ENCODE results near the gene CAV2. TPM values are rescaled to one million over a fixed set of nuclear protein-coding genes. Genes with fewer than 3 reads are reported as not detected.

CAV2 gene
- total RNA-seq, 1 donor: 67.3 TPM

DNA sequence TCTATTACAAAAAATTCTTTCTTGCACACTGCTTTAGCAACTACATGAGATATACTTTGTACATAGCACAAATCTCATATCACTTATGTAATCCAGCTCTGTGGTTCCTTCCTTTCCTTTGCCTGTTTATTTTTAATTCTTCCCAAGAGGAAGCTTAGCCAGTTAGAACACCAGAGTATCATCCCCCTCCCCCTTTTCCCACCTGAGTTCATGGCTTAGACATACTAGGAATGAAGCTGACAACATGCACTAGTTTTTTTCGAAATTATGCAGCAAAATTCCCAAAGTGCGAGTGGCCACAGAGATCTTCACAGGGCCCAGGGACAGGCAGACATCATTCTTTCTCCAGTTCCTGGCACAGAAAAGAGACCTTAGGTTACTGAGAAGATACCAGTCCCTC, 43.1 kb downstream of the CAV2 start:
- Histone ChIP-seq H2AFZ (ENCODE audit: low read length) (no peak overlapping the region), H3K4me1 (ENCODE audit: insufficient read depth, low read length) (peaks cover 57% of the 10 kb centered on the region), H3K4me2 (ENCODE audit: insufficient read depth, low read length) (no peak overlapping the region), H3K36me3 (ENCODE audit: insufficient read depth, low read length) (peaks cover 76% of the 10 kb centered on the region), H3K79me2 (ENCODE audit: insufficient read depth, low read length) (peaks cover 90% of the 10 kb centered on the region), H3K4me3 (ENCODE audit: insufficient read depth, low read length) (no peak overlapping the region), H3K27ac (ENCODE audit: low read depth, low read length) (peak overlapping the region; percentile 86), H3K9me3 (ENCODE audit: low read depth, low read length) (no peaks in the 10 kb centered on the region), H3K27me3 (ENCODE audit: insufficient read depth, low read length) (no peaks in the 10 kb centered on the region), H4K20me1 (ENCODE audit: insufficient read depth, low read length) (peaks cover 3% of the 10 kb centered on the region)
- no peak for TF ChIP-seq CTCF (IDR thresholded peaks at IDR 0.05; ENCODE audit: extremely low read depth, low read depth, low read length)
- DNase-seq (ENCODE audit: insufficient read length, low spot score, missing footprints): no peak

- Histone ChIP-seq H3K36me3 (ENCODE audit: insufficient read depth, low read length) (peaks cover 77% of the 10 kb centered on the region), H3K4me3 (ENCODE audit: insufficient read depth, low read length) (no peak overlapping the region), H3K79me2 (ENCODE audit: insufficient read depth, low read length) (peaks cover 90% of the 10 kb centered on the region), H2AFZ (ENCODE audit: low read length) (no peak overlapping the region), H3K27ac (ENCODE audit: low read depth, low read length) (peak overlapping the region; percentile 86), H3K9me3 (ENCODE audit: low read depth, low read length) (no peaks in the 10 kb centered on the region), H3K4me2 (ENCODE audit: insufficient read depth, low read length) (no peak overlapping the region), H4K20me1 (ENCODE audit: insufficient read depth, low read length) (peaks cover 3% of the 10 kb centered on the region), H3K4me1 (ENCODE audit: insufficient read depth, low read length) (peaks cover 65% of the 10 kb centered on the region), H3K27me3 (ENCODE audit: insufficient read depth, low read length) (no peaks in the 10 kb centered on the region)
- no peak for TF ChIP-seq CTCF (IDR thresholded peaks at IDR 0.05; ENCODE audit: extremely low read depth, low read depth, low read length)
- peak; percentile 75 for DNase-seq (ENCODE audit: insufficient read length, low spot score, missing footprints)
Observed at GRCh38 chr7:116543664-116544063, 44.1 kb downstream of the CAV2 start.

- H3K36me3 ChIP-seq (ENCODE audit: insufficient read depth, low read length): peaks cover 79% of the 10 kb centered on the region
- H3K27ac ChIP-seq (ENCODE audit: low read depth, low read length): peak overlapping the region; percentile 86
- no peak for DNase-seq (ENCODE audit: insufficient read length, low spot score, missing footprints)
- H3K27me3 ChIP-seq (ENCODE audit: insufficient read depth, low read length): no peaks in the 10 kb centered on the region
- H2AFZ ChIP-seq (ENCODE audit: low read length): no peak overlapping the region
- no peaks in the 10 kb centered on the region for H3K9me3 ChIP-seq (ENCODE audit: low read depth, low read length)
- H3K79me2 ChIP-seq (ENCODE audit: insufficient read depth, low read length): peaks cover 89% of the 10 kb centered on the region
- no peak overlapping the region for H3K4me2 ChIP-seq (ENCODE audit: insufficient read depth, low read length)
- no peak overlapping the region for H3K4me3 ChIP-seq (ENCODE audit: insufficient read depth, low read length)
- H3K4me1 ChIP-seq (ENCODE audit: insufficient read depth, low read length): peaks cover 64% of the 10 kb centered on the region
- peaks cover 3% of the 10 kb centered on the region for H4K20me1 ChIP-seq (ENCODE audit: insufficient read depth, low read length)
- no peak for TF ChIP-seq CTCF (IDR thresholded peaks at IDR 0.05; ENCODE audit: extremely low read depth, low read depth, low read length)
Observed at GRCh38 chr7:116544487-116544886, 44.9 kb downstream of the CAV2 start.

GRCh38 chr7:116545411-116545993, 46.0 kb downstream of the CAV2 start:
- Histone ChIP-seq H3K36me3 (ENCODE audit: insufficient read depth, low read length) (peaks cover 79% of the 10 kb centered on the region), H3K9me3 (ENCODE audit: low read depth, low read length) (no peaks in the 10 kb centered on the region), H3K27me3 (ENCODE audit: insufficient read depth, low read length) (no peaks in the 10 kb centered on the region), H2AFZ (ENCODE audit: low read length) (no peak overlapping the region), H3K4me1 (ENCODE audit: insufficient read depth, low read length) (peaks cover 56% of the 10 kb centered on the region), H3K4me2 (ENCODE audit: insufficient read depth, low read length) (no peak overlapping the region), H4K20me1 (ENCODE audit: insufficient read depth, low read length) (peaks cover 3% of the 10 kb centered on the region), H3K4me3 (ENCODE audit: insufficient read depth, low read length) (no peak overlapping the region), H3K27ac (ENCODE audit: low read depth, low read length) (peak overlapping the region; percentile 11), H3K79me2 (ENCODE audit: insufficient read depth, low read length) (peaks cover 89% of the 10 kb centered on the region)
- TF ChIP-seq CTCF (IDR thresholded peaks at IDR 0.05; ENCODE audit: extremely low read depth, low read depth, low read length): no peak
- no peak for DNase-seq (ENCODE audit: insufficient read length, low spot score, missing footprints)
